CMK (cell line): ENCODE data around the gene GABBR1.
"Not testable (repeated sequence)": the region's sequence is repeated elsewhere in the genome, so short reads cannot be mapped to it uniquely, and the experiment has no call there.

ENCODE experiments used
- DNase-seq: peaks from one replicate; pipeline ENCODE4 v3.0.0-alpha.2; 2010; ENCODE audit warnings: low read depth

Gene GABBR1

GRCh38 chr6:29632789-29633533 is at the start of gene GABBR1:
Gene GABBR1, minus strand, starts transcription at chr6:29633183. Its CDS starts 798 bp downstream, at chr6:29632385.
- DNase-seq, result no peak

- DNase-seq, result no peak
Observed at GRCh38 chr6:29681811-29682210, 48.8 kb upstream of the GABBR1 start.

GRCh38 chr6:29680904-29681303 is 47.9 kb upstream of the GABBR1 start, which contains the start of gene ZFP57:
Gene ZFP57, minus strand, starts transcription at chr6:29681152. Its CDS starts 4,149 bp downstream, at chr6:29677003.
- DNase-seq, result no peak

GRCh38 chr6:29680416-29680815 is 47.4 kb upstream of the GABBR1 start:
- no peak for DNase-seq

- DNase-seq, result no peak
Observed at GRCh38 chr6:29679962-29680361, 47.0 kb upstream of the GABBR1 start.

- DNase-seq, result no peak
Observed at GRCh38 chr6:29678114-29678513, 45.1 kb upstream of the GABBR1 start.

GRCh38 chr6:29676981-29677601 is 44.1 kb upstream of the GABBR1 start:
- DNase-seq, result peak; percentile 27

- DNase-seq, result no peak
Observed at GRCh38 chr6:29675561-29675960, 42.6 kb upstream of the GABBR1 start.

GRCh38 chr6:29674008-29674407 is 41.0 kb upstream of the GABBR1 start:
- DNase-seq, result no peak

- DNase-seq, result no peak
Observed at GRCh38 chr6:29673161-29673560, 40.2 kb upstream of the GABBR1 start.

GRCh38 chr6:29672116-29672515 is 39.1 kb upstream of the GABBR1 start:
- not testable (repeated sequence) for DNase-seq

- no peak for DNase-seq
Observed at GRCh38 chr6:29671026-29671425, 38.0 kb upstream of the GABBR1 start.

- DNase-seq, result no peak
Observed at GRCh38 chr6:29667158-29667557, 34.2 kb upstream of the GABBR1 start.

- DNase-seq, result no peak
Observed at GRCh38 chr6:29666826-29667130, 33.8 kb upstream of the GABBR1 start.

- no peak for DNase-seq
Observed at GRCh38 chr6:29665942-29666825, 33.2 kb upstream of the GABBR1 start.

- no peak for DNase-seq
Observed at GRCh38 chr6:29663300-29664042, 30.5 kb upstream of the GABBR1 start.

GRCh38 chr6:29661502-29662141 is 28.6 kb upstream of the GABBR1 start:
- DNase-seq, result not testable (repeated sequence)

GRCh38 chr6:29661071-29661470 is 28.1 kb upstream of the GABBR1 start:
- DNase-seq, result no peak

GRCh38 chr6:29656798-29657197 is 23.8 kb upstream of the GABBR1 start, which contains the start of gene MOG:
Gene MOG, plus strand, starts transcription at chr6:29657092. Its CDS starts 118 bp downstream, at chr6:29657210.
- no peak for DNase-seq

- no peak for DNase-seq
Observed at GRCh38 chr6:29656157-29656556, 23.2 kb upstream of the GABBR1 start.

- DNase-seq, result no peak
Observed at GRCh38 chr6:29655658-29656057, 22.7 kb upstream of the GABBR1 start.
